ENCODE results near the gene TBC1D2.

TBC1D2 gene

DNA sequence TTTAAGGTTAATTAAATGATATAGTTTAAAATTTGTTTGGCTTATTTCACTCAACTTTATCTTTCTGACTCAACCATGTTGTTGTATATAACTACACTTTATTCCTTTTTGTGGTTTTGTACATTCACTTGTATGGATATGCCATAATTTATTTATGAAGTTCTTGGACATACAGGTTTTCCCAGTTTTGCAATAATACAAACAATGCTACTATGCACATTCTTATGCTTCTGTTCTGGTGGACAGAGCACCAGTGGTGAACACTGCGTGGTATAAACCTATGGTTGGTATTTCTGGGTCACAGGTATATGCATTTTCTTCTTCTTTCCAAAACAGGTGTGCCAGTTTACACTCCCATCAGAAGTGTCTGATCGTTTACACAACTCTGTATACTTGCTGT is 100.8 kb downstream of the TBC1D2 start:
- Histone ChIP-seq H3K27me3 (ENCODE audit: insufficient read depth, low read length) (no peaks in the 10 kb centered on the region), H3K4me3 (ENCODE audit: low read depth, low read length) (no peak overlapping the region), H3K4me1 (ENCODE audit: control insufficient read depth, insufficient read depth, low read length, unreplicated experiment) (no peaks in the 10 kb centered on the region), H3K79me2 (ENCODE audit: control insufficient read depth, insufficient read depth, low read length, unreplicated experiment) (no peaks in the 10 kb centered on the region), H2AFZ (ENCODE audit: low read length, unreplicated experiment) (no peak overlapping the region), H3K36me3 (ENCODE audit: insufficient read depth, low read length) (no peaks in the 10 kb centered on the region), H3K27ac (ENCODE audit: low read depth, low read length) (no peak overlapping the region)

DNA sequence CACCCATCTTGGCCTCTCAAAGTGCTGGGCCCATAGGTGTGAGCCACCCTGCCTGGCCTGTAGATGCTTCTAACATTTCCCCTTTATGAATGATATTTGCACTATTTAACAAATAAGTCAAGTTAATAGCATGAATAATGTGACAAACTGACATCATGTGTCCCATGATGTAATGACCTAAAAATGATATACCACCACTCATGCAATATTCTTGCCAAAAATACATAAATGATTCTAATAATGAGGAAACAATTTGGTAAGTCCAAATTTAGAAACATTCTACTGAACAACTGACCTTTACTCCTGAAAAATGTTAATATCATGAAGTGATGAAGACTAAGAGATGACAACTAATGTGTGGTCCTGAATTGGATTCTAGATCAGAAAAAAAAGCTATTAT is 102.9 kb downstream of the TBC1D2 start:
- Histone ChIP-seq H3K79me2 (ENCODE audit: control insufficient read depth, insufficient read depth, low read length, unreplicated experiment) (no peaks in the 10 kb centered on the region), H3K36me3 (ENCODE audit: insufficient read depth, low read length) (no peaks in the 10 kb centered on the region), H3K27me3 (ENCODE audit: insufficient read depth, low read length) (no peaks in the 10 kb centered on the region), H3K4me3 (ENCODE audit: low read depth, low read length) (no peak overlapping the region), H3K27ac (ENCODE audit: low read depth, low read length) (no peak overlapping the region), H2AFZ (ENCODE audit: low read length, unreplicated experiment) (no peak overlapping the region), H3K4me1 (ENCODE audit: control insufficient read depth, insufficient read depth, low read length, unreplicated experiment) (no peaks in the 10 kb centered on the region)

DNA sequence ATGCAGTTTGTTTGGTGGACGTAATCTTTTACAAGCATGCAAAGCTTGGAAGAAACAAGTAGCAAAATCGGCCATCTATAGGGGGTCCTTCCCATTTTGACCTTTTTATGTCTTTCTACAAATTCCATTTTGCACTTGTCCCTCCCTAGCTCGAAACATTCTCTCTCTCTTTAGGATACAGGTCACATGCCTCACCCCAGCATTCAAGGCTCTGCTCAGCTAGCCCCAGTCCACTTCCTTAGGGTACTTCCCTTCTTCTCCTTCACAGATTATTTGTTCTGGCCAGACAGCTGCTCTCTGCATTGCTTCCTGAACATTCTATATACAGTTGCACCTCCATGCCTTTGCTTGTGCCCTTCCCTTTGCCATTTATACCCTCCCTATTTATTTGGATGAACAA is 104.7 kb downstream of the TBC1D2 start:
- H3K79me2 ChIP-seq (ENCODE audit: control insufficient read depth, insufficient read depth, low read length, unreplicated experiment), result no peaks in the 10 kb centered on the region
- H3K27me3 ChIP-seq (ENCODE audit: insufficient read depth, low read length), result no peaks in the 10 kb centered on the region
- no peak overlapping the region for H2AFZ ChIP-seq (ENCODE audit: low read length, unreplicated experiment)
- no peak overlapping the region for H3K4me3 ChIP-seq (ENCODE audit: low read depth, low read length)
- no peaks in the 10 kb centered on the region for H3K36me3 ChIP-seq (ENCODE audit: insufficient read depth, low read length)
- peaks cover 8% of the 10 kb centered on the region for H3K4me1 ChIP-seq (ENCODE audit: control insufficient read depth, insufficient read depth, low read length, unreplicated experiment)
- no peak overlapping the region for H3K27ac ChIP-seq (ENCODE audit: low read depth, low read length)

DNA sequence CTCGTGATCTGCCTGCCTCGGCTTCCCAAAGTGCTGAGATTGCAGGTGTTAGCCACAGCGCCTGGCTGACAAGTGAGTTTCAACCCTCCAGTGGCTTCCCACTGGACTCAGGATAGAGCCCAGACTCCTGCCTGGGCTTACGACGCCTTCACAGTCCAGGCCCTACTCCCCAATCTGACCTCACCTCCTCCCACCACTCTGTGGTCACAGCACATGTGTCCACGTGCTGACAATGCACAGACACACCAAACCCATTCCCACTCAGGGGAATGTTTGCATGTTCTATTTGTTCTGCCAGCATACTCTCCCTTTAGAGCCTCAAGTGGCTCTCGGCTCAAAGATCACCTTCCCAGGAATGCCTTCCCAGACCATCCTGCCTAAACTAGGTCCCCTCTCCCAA is 105.3 kb downstream of the TBC1D2 start:
- Histone ChIP-seq H3K36me3 (ENCODE audit: insufficient read depth, low read length) (no peaks in the 10 kb centered on the region), H3K4me1 (ENCODE audit: control insufficient read depth, insufficient read depth, low read length, unreplicated experiment) (peaks cover 13% of the 10 kb centered on the region), H2AFZ (ENCODE audit: low read length, unreplicated experiment) (no peak overlapping the region), H3K4me3 (ENCODE audit: low read depth, low read length) (no peak overlapping the region), H3K79me2 (ENCODE audit: control insufficient read depth, insufficient read depth, low read length, unreplicated experiment) (no peaks in the 10 kb centered on the region), H3K27me3 (ENCODE audit: insufficient read depth, low read length) (no peaks in the 10 kb centered on the region), H3K27ac (ENCODE audit: low read depth, low read length) (no peak overlapping the region)

DNA sequence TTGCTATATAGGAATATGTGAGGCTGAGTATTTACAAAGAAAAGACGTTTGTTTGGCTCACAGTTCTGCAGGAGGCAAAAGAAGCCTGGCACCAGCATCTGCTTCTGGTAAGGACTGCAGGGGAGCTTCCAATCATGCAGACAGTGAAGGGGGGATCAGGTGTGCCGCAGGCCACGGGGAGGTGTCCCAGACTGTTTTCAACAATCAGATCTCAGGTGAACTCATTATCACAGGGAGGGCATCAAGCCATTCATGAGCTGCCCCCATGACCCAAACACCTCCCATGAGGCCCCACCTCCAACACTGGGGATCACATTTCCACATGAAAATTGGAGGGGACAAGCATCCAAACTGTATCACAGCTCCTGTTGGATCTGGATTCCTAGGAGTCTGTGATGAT is 106.0 kb downstream of the TBC1D2 start:
- no peaks in the 10 kb centered on the region for H3K79me2 ChIP-seq (ENCODE audit: control insufficient read depth, insufficient read depth, low read length, unreplicated experiment)
- H3K4me1 ChIP-seq (ENCODE audit: control insufficient read depth, insufficient read depth, low read length, unreplicated experiment), result peaks cover 13% of the 10 kb centered on the region
- no peaks in the 10 kb centered on the region for H3K36me3 ChIP-seq (ENCODE audit: insufficient read depth, low read length)
- no peak overlapping the region for H3K4me3 ChIP-seq (ENCODE audit: low read depth, low read length)
- no peak overlapping the region for H2AFZ ChIP-seq (ENCODE audit: low read length, unreplicated experiment)
- H3K27me3 ChIP-seq (ENCODE audit: insufficient read depth, low read length), result no peaks in the 10 kb centered on the region
- no peak overlapping the region for H3K27ac ChIP-seq (ENCODE audit: low read depth, low read length)
